Measurements from ENCODE around the gene LRRTM4.

DNA sequence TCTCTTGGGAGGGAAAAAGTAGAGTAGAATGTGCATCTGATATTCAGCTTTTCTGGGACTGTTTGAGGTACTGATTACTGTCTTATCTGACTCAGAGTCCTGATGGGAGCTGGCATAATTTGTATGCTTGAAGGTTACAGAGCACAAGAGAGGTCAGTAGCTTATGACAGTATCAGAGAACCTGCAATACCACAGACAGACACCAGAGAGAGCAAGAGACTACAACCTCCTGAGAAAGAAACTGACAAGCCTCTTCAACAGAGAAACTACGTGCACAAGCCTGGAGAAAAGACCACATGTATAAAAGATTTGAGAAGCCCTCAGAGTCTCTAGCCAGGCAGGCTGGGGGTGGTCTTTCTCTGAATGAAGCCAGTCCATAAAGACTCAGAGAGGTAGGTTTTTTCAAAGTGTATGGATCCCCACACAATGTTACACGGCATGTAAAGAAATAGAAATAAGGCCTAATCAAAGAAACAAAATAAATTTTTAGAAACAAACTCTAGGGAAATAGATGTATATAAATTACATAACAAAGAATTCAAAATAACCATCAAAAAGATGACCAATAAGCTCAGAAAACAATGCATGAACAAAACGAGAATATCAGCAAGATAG is 568.3 kb downstream of the LRRTM4 start:
- TF ChIP-seq, protein P1, sequence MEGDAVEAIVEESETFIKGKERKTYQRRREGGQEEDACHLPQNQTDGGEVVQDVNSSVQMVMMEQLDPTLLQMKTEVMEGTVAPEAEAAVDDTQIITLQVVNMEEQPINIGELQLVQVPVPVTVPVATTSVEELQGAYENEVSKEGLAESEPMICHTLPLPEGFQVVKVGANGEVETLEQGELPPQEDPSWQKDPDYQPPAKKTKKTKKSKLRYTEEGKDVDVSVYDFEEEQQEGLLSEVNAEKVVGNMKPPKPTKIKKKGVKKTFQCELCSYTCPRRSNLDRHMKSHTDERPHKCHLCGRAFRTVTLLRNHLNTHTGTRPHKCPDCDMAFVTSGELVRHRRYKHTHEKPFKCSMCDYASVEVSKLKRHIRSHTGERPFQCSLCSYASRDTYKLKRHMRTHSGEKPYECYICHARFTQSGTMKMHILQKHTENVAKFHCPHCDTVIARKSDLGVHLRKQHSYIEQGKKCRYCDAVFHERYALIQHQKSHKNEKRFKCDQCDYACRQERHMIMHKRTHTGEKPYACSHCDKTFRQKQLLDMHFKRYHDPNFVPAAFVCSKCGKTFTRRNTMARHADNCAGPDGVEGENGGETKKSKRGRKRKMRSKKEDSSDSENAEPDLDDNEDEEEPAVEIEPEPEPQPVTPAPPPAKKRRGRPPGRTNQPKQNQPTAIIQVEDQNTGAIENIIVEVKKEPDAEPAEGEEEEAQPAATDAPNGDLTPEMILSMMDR (IDR thresholded peaks at IDR 0.05), result no peak
- TF ChIP-seq EZH2 (IDR thresholded peaks at IDR 0.05; ENCODE audit: borderline replicate concordance, insufficient read depth, low read depth, low read length, poor library complexity, severe bottlenecking), result no peak
